GM18511 (cell line): ENCODE results near the gene NOX3.
"Not testable (repeated sequence)": the region's sequence is repeated elsewhere in the genome, so short reads cannot be mapped to it uniquely, and the experiment has no call there.

Experiments used
- ATAC-seq: cut with Tn5 transposase; IDR thresholded peaks from one replicate; pipeline ENCODE4 v1.9.1; 2021; ENCODE audit warnings: mild to moderate bottlenecking, moderate library complexity; ENCODE audit not compliant: unreplicated experiment

Gene NOX3

DNA sequence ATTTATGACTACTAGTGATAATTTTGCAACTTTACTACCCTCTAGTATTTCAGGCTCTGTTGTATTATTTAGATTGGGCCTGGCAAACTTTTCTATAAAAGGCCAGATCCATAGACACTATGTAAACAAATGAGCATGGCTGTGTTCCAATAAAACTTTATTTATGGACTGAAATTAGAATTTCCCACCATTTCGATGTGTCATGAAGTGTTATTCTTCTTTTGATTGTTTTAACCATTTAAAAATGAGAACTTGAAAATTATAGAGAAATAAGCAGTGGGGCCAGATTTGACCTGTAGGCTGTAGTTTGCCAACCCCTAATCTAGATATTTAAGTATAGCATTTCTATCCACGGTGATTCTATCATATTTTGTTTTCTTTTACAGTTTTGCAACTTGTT is 79.8 kb downstream of the NOX3 start:
- no peak for ATAC-seq

- ATAC-seq: no peak
Observed at GRCh38 chr6:155374681-155375080, 81.0 kb downstream of the NOX3 start.

GRCh38 chr6:155373276-155373675 is 82.4 kb downstream of the NOX3 start:
- ATAC-seq: no peak

GRCh38 chr6:155372256-155372655 is 83.4 kb downstream of the NOX3 start:
- no peak for ATAC-seq

DNA sequence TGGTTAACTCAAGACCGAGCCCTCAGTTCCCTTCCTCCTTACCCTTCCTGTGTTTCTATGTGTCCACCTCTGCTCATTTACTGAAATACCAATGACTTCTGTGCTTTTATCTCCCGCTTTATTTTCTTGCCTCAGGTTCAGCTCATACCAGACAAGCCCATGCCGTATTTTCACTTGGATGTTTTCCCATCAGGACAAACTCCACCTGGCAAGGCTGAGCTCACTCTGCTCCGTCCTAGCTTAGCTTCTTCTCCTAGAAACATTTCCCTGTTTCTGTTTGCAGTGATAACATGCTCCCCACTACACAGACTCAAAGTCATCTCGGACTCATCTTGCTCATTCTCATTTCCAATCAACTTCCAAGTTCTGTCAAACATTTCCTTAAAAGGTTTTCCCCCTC is 84.4 kb downstream of the NOX3 start:
- no peak for ATAC-seq

- no peak for ATAC-seq
Observed at GRCh38 chr6:155366325-155366724, 89.3 kb downstream of the NOX3 start.

- no peak for ATAC-seq
Observed at GRCh38 chr6:155364844-155365437, 90.7 kb downstream of the NOX3 start.

DNA sequence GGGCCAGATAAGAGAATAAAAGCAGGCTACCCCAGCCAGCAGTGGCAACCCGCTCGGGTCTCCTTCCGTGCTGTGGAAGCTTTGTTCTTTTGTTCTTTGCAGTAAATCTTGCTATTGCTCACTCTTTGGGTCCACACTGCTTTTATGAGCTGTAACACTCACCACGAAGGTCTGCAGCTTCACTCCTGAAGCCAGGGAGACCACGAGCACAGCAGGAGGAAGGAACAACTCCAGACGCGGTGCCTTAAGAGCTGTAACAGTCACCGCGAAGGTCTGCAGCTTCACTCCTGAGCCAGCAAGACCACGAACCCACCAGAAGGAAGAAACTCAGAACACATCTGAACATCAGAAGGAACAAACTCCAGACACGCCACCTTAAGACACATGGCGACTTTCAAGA is 91.6 kb downstream of the NOX3 start:
- not testable (repeated sequence) for ATAC-seq

DNA sequence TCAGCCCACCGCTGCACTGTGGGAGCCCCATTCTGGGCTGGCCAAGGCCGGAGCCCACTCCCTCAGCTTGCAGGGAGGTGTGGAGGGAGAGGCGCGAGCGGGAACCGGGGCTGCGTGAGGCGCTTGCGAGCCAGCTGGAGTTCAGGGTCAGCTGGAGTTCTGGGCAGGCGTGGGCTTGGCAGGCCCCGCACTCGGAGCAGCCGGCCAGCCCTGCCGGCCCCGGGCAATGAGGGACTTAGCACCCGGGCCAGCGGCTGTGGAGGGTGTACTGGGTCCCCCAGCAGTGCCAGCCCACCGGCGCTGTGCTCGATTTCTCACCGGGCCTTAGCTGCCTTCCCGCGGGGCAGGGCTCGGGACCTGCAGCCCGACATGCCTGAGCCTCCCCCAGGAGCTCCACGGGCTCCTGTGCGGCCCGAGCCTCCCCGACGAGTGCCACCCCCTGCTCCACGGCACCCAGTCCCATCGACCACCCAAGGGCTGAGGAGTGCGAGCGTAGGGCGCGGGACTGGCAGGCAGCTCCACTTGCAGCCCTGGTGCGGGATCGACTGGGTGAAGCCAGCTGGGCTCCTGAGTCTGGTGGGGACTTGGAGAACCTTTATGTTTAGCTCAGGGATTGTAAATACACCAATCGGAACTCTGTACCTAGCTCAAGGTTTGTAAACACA is 92.5 kb downstream of the NOX3 start:
- not testable (repeated sequence) for ATAC-seq

GRCh38 chr6:155354167-155354566 is 101.5 kb downstream of the NOX3 start:
- ATAC-seq: no peak

- peak; percentile 29 for ATAC-seq
Observed at GRCh38 chr6:155352811-155353210, 102.8 kb downstream of the NOX3 start.

- no peak for ATAC-seq
Observed at GRCh38 chr6:155352130-155352420, 103.6 kb downstream of the NOX3 start.

DNA sequence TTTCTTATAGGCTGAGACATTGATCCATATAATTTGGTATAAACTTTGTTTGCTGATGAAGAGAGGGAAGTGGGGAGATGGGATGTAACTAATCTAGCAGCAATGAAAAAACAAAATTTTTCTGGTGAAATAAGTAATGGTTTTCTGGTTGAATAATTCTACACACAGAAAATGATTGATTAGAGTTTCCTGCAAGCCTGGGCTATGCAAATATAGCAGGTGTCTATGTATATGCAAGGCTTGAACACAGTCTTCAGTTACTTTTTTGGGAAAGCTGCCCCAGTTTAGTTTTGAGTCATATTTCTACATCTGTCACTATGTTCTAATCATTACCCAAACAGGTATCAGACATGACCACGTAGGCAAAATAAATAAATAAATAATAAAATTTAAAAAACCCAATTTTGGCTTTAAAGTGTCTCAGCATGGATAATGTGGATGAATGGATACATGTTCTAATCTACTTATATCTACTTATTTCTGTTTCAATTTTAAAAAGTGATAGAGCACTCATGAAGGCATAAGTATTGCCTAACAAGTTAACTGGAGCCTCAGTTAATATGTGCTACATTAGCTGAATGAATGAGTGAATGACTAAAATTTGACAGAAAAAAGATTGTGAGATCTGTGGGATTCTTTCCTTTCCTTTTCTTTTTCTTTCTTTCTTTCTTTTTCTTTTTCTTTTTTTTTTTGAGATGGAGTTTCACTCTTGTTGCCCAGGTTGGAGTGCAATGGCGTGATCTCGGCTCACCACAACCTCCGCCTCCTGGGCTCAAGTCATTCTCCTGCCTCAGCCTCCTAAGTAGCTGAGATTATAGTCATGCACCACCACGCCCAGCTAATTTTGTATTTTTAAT is 104.1 kb downstream of the NOX3 start:
- ATAC-seq: peak; percentile 92

DNA sequence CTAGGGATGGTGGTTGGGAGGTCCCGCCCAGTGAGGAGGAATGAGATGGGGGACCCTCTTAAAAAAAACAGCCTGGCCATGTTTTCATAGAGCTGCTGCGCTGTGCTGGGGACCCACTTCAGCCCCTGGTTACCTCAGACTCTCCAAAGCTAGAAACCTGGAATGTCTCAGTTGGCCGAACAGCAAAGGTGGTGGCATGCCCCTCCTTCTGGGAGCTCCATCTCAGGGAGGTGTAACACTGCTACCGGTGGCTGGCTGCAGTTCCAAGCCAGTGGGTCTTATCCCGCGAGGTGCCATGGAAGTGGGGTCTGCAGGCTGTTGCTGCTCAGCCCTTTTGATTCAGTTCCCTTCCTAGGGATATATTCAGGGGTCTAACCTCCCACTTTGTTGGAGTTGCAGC is 105.7 kb downstream of the NOX3 start:
- no peak for ATAC-seq

GRCh38 chr6:155349129-155349528 is 106.5 kb downstream of the NOX3 start:
- ATAC-seq: no peak

DNA sequence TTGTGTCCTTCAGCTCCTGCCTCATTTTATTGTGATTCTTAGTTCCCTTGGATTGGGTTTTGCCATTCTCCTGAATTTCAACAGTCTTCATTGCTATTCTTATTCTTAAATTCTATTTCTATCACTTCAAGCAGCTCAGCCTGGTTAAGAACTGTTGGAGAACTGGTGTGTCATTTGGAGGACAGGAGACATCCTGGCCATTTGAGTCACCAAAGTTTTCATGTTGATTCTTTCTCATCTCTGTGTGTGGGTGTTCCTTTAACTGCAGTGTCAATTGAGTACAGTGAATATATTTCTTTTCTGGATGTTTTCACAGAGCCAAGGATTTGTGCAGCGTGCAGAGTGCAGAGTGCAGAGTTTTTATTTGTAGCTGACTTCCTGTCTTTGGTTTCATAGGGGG is 107.8 kb downstream of the NOX3 start:
- ATAC-seq: no peak

GRCh38 chr6:155346957-155347356 is 108.7 kb downstream of the NOX3 start:
- ATAC-seq: no peak
